Measurements from ENCODE around the gene MED7.
A peak's percentile ranks its signal among the peaks of the same experiment; 100 is the strongest.
"Not testable (repeated sequence)": the region's sequence is repeated elsewhere in the genome, so short reads cannot be mapped to it uniquely, and the experiment has no call there.

Gene MED7

GRCh38 chr5:157142317-157143126, at the start of gene MED7:
Gene MED7, minus strand, starts transcription at chr5:157142865. Its CDS starts 3,434 bp downstream, at chr5:157139431.
- peak within 1 kb of the TSS; percentile 93 for H3K27ac ChIP-seq (ENCODE audit: low read depth, low read length)
- peaks cover 8% of the 10 kb centered on the region for H3K4me1 ChIP-seq (ENCODE audit: control insufficient read depth, insufficient read depth, low read length)
- peak within 1 kb of the TSS; percentile 93 for H3K9ac ChIP-seq (ENCODE audit: low read length)
- H3K27me3 ChIP-seq (ENCODE audit: control insufficient read depth, insufficient read depth, low read length), result no peaks in the 10 kb centered on the region
- peaks cover 4% of the 10 kb centered on the region for H3K36me3 ChIP-seq (ENCODE audit: control insufficient read depth, insufficient read depth, low read length)
- peak within 1 kb of the TSS; percentile 89 for H3K4me3 ChIP-seq (ENCODE audit: low read length)

- H3K27ac ChIP-seq (ENCODE audit: low read depth, low read length), result no peak overlapping the region
- H3K36me3 ChIP-seq (ENCODE audit: control insufficient read depth, insufficient read depth, low read length), result no peaks in the 10 kb centered on the region
These were observed 46.6 kb upstream of the MED7 start for GRCh38 chr5:157189223-157189622.

GRCh38 chr5:157188270-157188669, 45.6 kb upstream of the MED7 start:
- Histone ChIP-seq H3K9ac (ENCODE audit: low read length) (no peak overlapping the region), H3K27ac (ENCODE audit: low read depth, low read length) (no peak overlapping the region), H3K4me3 (ENCODE audit: low read length) (no peak overlapping the region), H3K4me1 (ENCODE audit: control insufficient read depth, insufficient read depth, low read length) (no peaks in the 10 kb centered on the region), H3K36me3 (ENCODE audit: control insufficient read depth, insufficient read depth, low read length) (no peaks in the 10 kb centered on the region), H3K27me3 (ENCODE audit: control insufficient read depth, insufficient read depth, low read length) (no peaks in the 10 kb centered on the region)

More at GRCh38 chr5:157189223-157189622, 46.6 kb upstream of the MED7 start:
- no peaks in the 10 kb centered on the region for H3K27me3 ChIP-seq (ENCODE audit: control insufficient read depth, insufficient read depth, low read length)
- no peaks in the 10 kb centered on the region for H3K4me1 ChIP-seq (ENCODE audit: control insufficient read depth, insufficient read depth, low read length)
- no peak overlapping the region for H3K4me3 ChIP-seq (ENCODE audit: low read length)
- H3K9ac ChIP-seq (ENCODE audit: low read length), result no peak overlapping the region

- H3K4me1 ChIP-seq (ENCODE audit: control insufficient read depth, insufficient read depth, low read length), result no peaks in the 10 kb centered on the region
- H3K9ac ChIP-seq (ENCODE audit: low read length), result no peak overlapping the region
- H3K36me3 ChIP-seq (ENCODE audit: control insufficient read depth, insufficient read depth, low read length), result no peaks in the 10 kb centered on the region
- no peak overlapping the region for H3K4me3 ChIP-seq (ENCODE audit: low read length)
- H3K27ac ChIP-seq (ENCODE audit: low read depth, low read length), result no peak overlapping the region
- no peaks in the 10 kb centered on the region for H3K27me3 ChIP-seq (ENCODE audit: control insufficient read depth, insufficient read depth, low read length)
These were observed 44.5 kb upstream of the MED7 start for GRCh38 chr5:157187046-157187754.

GRCh38 chr5:157186309-157187045, 43.8 kb upstream of the MED7 start:
- Histone ChIP-seq H3K4me1 (ENCODE audit: control insufficient read depth, insufficient read depth, low read length) (no peaks in the 10 kb centered on the region), H3K9ac (ENCODE audit: low read length) (no peak overlapping the region), H3K27me3 (ENCODE audit: control insufficient read depth, insufficient read depth, low read length) (no peaks in the 10 kb centered on the region), H3K4me3 (ENCODE audit: low read length) (no peak overlapping the region), H3K36me3 (ENCODE audit: control insufficient read depth, insufficient read depth, low read length) (no peaks in the 10 kb centered on the region), H3K27ac (ENCODE audit: low read depth, low read length) (no peak overlapping the region)

- not testable (repeated sequence) for H3K9ac ChIP-seq (ENCODE audit: low read length); H3K27ac ChIP-seq (ENCODE audit: low read depth, low read length); H3K27me3 ChIP-seq (ENCODE audit: control insufficient read depth, insufficient read depth, low read length); H3K36me3 ChIP-seq (ENCODE audit: control insufficient read depth, insufficient read depth, low read length); H3K4me3 ChIP-seq (ENCODE audit: low read length); H3K4me1 ChIP-seq (ENCODE audit: control insufficient read depth, insufficient read depth, low read length)
These were observed 42.5 kb upstream of the MED7 start for GRCh38 chr5:157185122-157185521.

- no peak overlapping the region for H3K27ac ChIP-seq (ENCODE audit: low read depth, low read length)
- no peaks in the 10 kb centered on the region for H3K4me1 ChIP-seq (ENCODE audit: control insufficient read depth, insufficient read depth, low read length)
- no peaks in the 10 kb centered on the region for H3K27me3 ChIP-seq (ENCODE audit: control insufficient read depth, insufficient read depth, low read length)
- no peak overlapping the region for H3K9ac ChIP-seq (ENCODE audit: low read length)
- no peak overlapping the region for H3K4me3 ChIP-seq (ENCODE audit: low read length)
- H3K36me3 ChIP-seq (ENCODE audit: control insufficient read depth, insufficient read depth, low read length), result no peaks in the 10 kb centered on the region
These were observed 41.5 kb upstream of the MED7 start for GRCh38 chr5:157184117-157184670.

- H3K4me3 ChIP-seq (ENCODE audit: low read length), result no peak overlapping the region
- no peaks in the 10 kb centered on the region for H3K27me3 ChIP-seq (ENCODE audit: control insufficient read depth, insufficient read depth, low read length)
- H3K4me1 ChIP-seq (ENCODE audit: control insufficient read depth, insufficient read depth, low read length), result no peaks in the 10 kb centered on the region
- H3K36me3 ChIP-seq (ENCODE audit: control insufficient read depth, insufficient read depth, low read length), result no peaks in the 10 kb centered on the region
- H3K27ac ChIP-seq (ENCODE audit: low read depth, low read length), result no peak overlapping the region
- H3K9ac ChIP-seq (ENCODE audit: low read length), result no peak overlapping the region
These were observed 39.6 kb upstream of the MED7 start for GRCh38 chr5:157182143-157182757.

- Histone ChIP-seq H3K27me3 (ENCODE audit: control insufficient read depth, insufficient read depth, low read length) (no peaks in the 10 kb centered on the region), H3K4me3 (ENCODE audit: low read length) (peak within 1 kb of the TSS; percentile 48), H3K9ac (ENCODE audit: low read length) (no peak within 1 kb of the TSS), H3K4me1 (ENCODE audit: control insufficient read depth, insufficient read depth, low read length) (no peaks in the 10 kb centered on the region), H3K36me3 (ENCODE audit: control insufficient read depth, insufficient read depth, low read length) (no peaks in the 10 kb centered on the region), H3K27ac (ENCODE audit: low read depth, low read length) (no peak within 1 kb of the TSS)
These were observed 38.0 kb upstream of the MED7 start, which contains the start of gene ITK for GRCh38 chr5:157180374-157181264. Gene ITK, plus strand, starts transcription at chr5:157180840. Its CDS starts 138 bp downstream, at chr5:157180978.

- no peaks in the 10 kb centered on the region for H3K27me3 ChIP-seq (ENCODE audit: control insufficient read depth, insufficient read depth, low read length)
- no peak overlapping the region for H3K27ac ChIP-seq (ENCODE audit: low read depth, low read length)
- no peak overlapping the region for H3K4me3 ChIP-seq (ENCODE audit: low read length)
These were observed 36.3 kb upstream of the MED7 start for GRCh38 chr5:157178966-157179365.

GRCh38 chr5:157177953-157178352, 35.3 kb upstream of the MED7 start:
- H3K9ac ChIP-seq (ENCODE audit: low read length), result no peak overlapping the region
- no peak overlapping the region for H3K4me3 ChIP-seq (ENCODE audit: low read length)
- no peaks in the 10 kb centered on the region for H3K4me1 ChIP-seq (ENCODE audit: control insufficient read depth, insufficient read depth, low read length)
- H3K36me3 ChIP-seq (ENCODE audit: control insufficient read depth, insufficient read depth, low read length), result no peaks in the 10 kb centered on the region
- H3K27me3 ChIP-seq (ENCODE audit: control insufficient read depth, insufficient read depth, low read length), result no peaks in the 10 kb centered on the region
- H3K27ac ChIP-seq (ENCODE audit: low read depth, low read length), result no peak overlapping the region

More at GRCh38 chr5:157178966-157179365, 36.3 kb upstream of the MED7 start:
- Histone ChIP-seq H3K36me3 (ENCODE audit: control insufficient read depth, insufficient read depth, low read length) (no peaks in the 10 kb centered on the region), H3K4me1 (ENCODE audit: control insufficient read depth, insufficient read depth, low read length) (no peaks in the 10 kb centered on the region), H3K9ac (ENCODE audit: low read length) (no peak overlapping the region)
